Measurements from ENCODE around the gene SORT1.
A peak's percentile ranks its signal among the peaks of the same experiment; 100 is the strongest.
"Not testable (repeated sequence)": the region's sequence is repeated elsewhere in the genome, so short reads cannot be mapped to it uniquely, and the experiment has no call there.

SORT1 gene

GRCh38 chr1:109396871-109397580 is 692 bp downstream of the SORT1 start:
- peak; percentile 22 to 25 for DNase-seq

DNA sequence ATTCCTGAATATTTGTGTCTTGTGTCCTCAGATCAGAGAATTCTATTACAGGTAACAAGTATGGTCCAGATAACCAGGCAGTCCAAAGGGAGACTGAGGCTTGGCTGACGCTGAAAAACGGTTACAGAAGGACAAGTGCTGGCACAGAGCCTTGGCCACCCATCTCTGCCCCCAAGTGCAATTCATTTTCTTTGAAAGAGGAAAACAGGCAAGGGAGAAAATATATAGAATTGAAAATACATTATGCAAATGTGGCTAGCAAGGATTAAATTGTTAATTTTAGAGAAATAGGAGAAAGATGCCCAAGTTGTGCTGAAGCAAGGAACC is 1.2 kb downstream of the SORT1 start:
- no peak for DNase-seq

DNA sequence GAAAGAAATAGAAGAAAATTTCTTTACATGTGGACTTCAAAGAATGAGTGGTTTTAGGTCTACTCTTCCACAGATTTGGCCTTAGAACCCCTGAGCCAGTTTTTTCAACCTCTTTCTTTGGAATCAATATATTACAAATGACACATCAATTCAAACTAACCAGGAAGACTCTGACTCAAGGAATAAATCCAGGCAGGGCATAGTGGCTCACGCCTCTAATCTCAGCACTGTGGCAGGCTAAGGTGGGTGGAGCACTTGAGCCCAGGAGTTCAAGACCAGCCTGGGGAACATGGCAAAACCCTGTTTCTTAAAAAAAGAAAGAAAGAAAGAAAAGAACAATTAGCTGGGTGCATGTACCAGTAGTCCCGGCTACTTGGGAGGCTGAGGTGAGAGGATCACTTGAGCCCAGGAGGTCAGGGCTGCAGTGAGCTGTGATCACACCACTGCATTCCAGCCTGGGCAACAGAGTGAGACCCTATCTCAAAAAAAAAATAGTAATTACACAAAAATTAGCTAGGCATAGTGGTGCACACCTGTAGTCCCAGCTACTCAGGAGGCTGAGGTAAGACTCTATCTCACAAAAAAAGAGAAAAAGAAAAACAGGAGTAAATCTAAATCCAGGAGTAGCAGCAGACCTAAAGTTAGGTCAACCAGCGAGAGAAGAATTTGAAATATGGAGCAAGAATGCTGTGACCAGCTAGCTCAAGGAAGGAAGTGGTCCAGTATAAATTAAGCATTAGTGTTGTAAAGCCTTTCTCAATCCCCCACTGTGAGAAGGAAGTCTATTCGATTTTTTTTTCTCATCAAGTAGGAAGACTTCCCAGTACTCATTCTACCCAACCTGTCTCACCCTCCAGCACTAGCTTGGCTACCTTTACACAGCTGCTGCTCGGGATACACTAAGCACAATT is 1.9 kb downstream of the SORT1 start:
- no peak for DNase-seq

GRCh38 chr1:109395282-109395599 is 2.5 kb downstream of the SORT1 start:
- not testable (repeated sequence) for DNase-seq

DNA sequence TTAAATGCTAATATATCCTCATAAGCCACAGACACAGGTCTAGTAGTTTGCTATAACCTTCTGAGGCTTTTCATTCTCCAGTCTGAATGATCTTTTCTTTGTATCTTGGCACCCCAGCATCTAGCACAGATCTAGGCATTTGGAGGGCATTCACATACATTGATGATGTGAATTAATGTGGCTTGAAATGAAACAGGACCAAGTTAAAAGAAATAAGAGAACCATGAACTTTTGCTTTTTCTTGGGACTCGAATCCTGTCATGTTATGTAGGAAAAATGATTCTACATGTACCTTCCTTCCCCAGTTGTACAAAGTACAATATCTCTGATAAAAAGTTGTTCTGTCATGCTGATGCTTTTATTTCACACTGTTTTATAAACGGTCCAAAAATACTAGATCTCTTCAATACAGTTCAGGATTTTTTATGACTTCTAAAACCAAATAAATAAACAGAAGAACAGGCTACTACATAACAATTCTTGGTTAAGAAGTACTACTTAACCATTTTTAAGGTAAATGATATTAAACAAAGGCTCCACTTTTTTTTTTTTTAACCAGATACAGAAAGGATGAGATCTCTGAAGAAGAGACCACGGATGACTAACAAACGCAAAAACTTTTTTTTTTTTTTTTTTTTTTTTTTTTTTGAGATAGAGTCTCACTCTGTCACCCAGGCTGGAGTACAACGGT is 3.0 kb downstream of the SORT1 start:
- no peak for DNase-seq

DNA sequence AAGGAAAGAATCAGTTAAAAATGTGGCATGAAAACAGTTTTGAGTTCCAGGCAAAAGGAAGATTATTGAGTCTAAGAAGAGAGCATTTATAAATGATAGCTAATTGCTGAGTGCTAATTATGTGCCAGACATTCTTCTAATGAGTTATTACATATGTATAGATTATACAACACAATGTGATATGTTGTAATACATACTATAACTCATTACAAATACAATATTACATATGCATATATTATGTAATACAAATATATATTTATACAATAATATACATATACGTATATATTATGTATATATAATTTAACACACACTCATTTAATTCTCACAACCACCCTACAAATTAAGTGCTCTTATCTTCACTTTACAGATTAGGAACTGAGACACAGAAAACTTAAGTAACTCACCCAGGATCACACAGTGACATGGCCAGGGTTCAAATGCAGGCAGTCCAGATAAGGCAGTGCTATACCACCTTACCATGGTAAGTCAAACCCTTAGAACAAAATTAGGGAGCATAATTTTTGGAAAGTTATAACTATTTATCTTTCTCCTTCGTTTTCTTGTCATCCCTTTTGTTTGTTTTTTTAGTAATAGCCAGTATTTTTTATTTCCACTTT is 4.0 kb downstream of the SORT1 start:
- DNase-seq = no peak

DNA sequence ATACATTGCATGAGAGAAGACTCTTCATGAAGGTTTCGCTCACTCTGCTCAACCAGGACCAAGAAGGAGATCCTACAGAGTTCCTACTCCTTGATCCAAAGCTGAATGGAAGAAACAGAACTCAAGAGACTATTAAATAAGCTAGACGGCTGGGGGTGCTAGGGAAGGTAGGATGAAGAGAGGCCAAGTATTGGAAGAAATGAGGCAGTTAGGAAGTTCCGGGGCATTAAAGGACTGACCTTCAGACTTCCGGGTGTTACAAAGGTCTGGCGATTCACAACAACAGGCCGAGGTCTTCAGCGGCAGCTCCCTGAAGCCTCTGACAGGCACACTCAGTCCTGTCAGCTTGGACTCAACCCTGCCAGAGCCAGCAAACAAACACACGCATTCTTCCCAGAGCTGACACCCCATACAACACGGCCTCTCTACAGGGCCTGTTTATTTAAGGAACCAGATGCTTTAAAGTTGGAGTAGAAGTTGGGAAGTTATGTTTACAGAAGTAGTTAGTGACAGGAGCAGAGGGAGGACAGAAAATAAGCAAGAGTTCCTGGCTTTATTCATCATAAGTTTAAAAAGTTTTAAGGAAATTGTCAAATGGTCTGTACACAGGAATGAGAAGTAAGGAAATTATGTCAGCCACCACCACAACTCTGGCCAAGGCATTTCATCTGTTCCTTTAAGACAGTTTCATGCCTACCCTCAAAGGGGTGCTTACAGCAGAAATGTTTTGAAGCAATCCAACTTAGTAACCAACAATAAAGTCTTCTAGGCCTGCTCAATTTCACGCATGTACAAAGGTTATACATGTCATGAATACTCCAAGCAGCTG is 4.7 kb downstream of the SORT1 start:
- no peak for DNase-seq

DNA sequence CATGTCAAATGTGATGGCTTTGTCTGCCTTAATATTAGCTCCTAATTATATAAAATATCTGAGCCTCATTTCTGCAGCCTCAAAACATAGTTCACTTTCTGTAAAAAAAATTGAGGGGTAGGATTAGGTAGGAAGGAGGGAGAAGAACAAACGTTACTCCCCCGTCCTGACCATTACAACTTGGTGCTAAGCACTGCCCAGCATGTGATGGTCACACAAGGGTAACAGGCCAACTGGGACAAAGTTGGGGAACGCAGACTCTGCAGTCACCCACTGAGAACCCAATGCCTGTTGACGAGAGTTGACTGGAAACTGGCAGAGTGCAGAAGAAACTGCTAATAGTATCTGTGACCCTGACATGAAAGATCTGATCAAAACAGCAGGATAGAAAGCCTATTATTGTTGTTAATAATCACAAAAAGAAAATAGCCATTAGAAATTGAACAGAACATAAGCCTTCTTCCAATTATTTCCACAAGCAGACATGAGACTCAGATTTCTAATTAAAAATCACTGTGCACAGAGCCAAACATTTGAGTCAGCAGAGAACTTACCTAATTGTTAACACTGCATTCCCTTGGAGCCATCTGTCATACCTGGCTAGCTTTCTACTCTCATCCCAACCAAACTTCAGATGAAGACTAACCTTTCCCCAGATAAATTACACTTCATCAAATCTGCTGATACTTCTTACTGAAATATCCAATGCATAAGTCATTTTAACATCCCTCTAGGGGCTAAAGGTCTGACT is 5.5 kb downstream of the SORT1 start:
- no peak for DNase-seq

DNA sequence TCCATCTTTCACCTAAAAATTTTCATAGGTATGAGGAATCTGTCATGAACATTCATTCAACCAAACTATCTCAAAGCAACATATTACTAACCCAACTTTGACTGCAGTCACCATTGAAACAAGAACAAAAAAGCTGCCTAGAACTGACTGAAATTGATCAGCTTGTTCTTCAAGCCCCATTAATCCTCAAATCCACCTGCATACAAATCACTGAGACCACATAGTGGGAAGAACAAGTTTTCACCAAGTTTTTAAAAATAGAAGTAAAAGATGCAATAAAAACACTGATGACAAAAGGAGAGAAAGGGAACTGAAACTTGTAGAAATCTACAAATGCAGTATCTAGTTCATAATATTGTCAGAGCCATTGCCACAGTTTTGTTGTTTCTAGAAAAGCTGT is 6.1 kb downstream of the SORT1 start:
- no peak for DNase-seq

GRCh38 chr1:109391157-109391556 is 6.6 kb downstream of the SORT1 start:
- no peak for DNase-seq

DNA sequence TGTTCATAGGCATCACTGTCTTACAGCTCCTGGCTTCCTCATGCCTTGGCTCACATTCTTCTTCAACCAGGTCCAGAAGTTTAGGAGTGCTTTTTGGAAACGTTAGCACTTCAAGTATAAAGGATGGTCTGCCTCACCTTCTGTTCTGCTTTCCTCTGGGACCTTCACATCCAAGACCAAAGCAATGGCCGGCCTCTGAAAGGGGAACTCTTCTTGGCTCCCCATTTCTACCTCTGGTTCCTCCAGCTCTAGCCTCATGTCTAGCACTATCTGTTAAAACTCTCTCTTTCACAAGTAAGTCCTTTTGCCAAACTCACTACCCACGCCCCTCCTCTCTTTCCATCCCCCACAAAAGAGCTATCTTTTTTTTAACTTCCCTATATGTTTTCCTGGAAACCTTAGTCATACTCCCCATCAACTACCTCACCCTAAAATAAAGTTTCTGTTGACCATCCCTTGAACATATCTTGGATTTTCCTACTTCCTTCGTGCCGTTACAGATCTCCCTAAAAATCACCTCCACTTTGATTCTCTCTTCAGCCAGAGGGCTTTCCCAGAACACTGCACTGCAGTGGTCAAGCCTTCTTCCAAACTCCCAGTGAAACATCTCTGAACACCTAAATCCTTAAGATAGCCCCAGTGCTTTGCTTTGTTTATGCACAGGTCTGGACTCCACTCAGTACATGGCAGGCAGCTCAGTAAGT is 7.9 kb downstream of the SORT1 start:
- no peak for DNase-seq

DNA sequence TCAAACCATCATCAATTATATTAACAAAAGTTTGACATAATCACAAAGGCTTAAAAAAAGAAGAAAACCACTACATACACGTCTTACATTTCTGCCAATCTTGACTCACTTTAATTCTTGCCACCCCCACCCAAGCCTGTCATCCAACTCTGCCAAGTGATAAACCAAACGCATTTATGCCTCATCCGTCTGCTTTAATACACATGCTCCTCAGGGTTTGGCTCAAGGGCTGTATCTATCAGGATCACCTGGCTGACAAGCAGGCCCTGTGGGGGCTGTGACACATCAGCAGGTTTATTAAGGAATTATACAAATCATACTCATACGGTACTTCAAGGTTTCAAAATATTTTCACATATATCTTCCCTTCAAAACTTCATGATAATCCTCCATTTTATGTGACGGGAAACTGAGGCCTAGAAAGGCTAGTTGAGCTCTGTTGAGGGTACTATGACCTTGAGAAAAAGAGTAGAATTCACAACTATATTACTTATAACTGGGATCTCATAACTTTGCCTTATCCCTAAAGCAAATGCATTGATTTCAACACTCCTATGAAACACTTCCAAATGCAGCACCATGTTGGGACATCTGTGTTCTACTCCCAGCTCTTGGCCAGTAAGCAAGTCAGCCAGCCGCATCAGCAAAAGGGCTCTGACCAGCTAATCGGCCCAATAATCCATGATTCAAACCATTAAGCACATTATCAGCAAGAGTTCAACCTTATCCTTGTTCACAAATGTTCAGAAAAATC is 8.7 kb downstream of the SORT1 start:
- DNase-seq = no peak

DNA sequence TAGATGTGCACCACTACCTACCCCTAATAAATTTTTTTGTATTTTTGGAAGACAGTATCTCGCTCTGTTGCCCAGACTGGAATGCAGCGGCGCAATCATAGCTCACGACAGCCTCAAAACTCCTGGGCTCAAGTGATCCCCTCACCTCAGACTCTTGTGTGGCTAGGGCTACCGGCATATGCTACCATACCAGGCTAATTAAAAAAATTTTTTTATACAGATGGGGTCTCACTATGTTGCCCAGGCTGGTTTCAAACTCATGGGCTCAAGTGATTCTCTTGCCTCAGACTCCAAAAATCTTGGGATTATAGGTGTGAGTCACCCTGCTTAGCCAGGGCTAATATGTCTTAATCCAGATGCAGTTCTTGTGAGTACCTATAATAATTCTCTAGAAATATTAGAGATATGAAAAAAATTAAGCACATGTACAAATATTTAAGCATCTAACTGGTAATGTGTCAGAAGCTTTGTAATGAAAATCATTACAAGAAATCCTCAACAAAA is 9.5 kb downstream of the SORT1 start:
- no peak for DNase-seq

DNA sequence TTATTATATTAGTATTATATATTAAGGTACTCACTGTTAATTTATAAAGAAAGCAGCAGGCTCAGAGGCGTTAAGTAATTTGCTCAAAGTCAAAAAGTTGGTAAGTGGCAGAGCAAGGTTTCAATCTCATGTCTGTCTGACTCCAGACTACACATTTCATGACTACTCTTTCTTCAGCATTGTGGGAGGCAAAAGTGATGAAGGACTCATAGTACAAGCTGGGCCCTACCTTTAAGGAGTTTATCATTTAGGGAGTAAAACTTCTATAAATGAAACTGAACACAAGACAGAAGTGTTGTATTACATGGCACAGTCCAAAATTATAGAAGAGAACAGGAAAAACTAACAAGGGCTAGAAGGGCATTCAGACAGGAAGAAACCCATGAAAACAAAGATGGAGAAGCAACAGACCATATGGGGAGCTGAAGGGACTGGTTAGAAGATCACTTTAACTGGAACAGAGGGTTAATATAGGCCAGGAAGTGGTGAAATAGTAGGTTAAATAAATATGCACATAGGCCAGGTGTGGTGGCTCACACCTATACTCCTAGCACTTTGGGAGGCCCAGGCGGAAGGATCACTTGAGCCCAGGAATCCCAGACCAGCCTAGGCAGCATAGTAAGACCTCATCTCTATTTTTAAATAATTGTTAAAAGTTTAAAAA is 11.5 kb downstream of the SORT1 start:
- DNase-seq = no peak

GRCh38 chr1:109385417-109385816 is 12.3 kb downstream of the SORT1 start:
- DNase-seq = no peak

- DNase-seq = no peak
Measured at GRCh38 chr1:109383854-109384253, 13.9 kb downstream of the SORT1 start.

GRCh38 chr1:109383087-109383779 is 14.5 kb downstream of the SORT1 start:
- DNase-seq = no peak

- DNase-seq = no peak
Measured at GRCh38 chr1:109381573-109381972, 16.1 kb downstream of the SORT1 start.

DNA sequence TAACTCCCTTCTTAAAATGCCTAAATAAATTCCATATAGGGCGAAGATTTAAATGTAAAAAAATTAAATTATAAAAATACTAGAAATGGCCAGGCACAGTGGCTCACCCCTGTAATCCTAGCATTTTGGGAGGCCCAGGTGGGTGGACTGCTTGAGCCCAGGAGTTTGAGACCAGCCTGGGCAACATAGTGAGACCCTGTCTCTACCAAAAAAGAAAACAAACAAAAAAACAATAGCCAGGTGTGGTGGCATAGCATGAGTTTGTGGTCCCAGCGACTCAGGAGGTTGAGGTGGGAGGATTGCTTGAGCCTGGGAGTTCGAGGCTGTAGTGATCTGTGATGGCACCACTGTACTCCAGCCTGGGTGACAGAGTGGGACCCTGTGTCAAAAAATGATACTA is 17.8 kb downstream of the SORT1 start:
- DNase-seq = no peak
